H1 (cell line): Measurements from ENCODE around the gene DNAJB7. TPM values are rescaled to one million over a fixed set of nuclear protein-coding genes. Genes with fewer than 3 reads are reported as not detected.

ENCODE experiments used
- CTCF ChIA-PET: fragments of 300-600 bp; sonication (Branson Sonifier 250); formaldehyde crosslinking; loops from one replicate; lab custom pipeline; 2021; ENCODE audit not compliant: partially characterized antibody; lab: Charles Lee
- POLR2A ChIA-PET: fragments of 300-600 bp; sonication (Branson Sonifier 250); formaldehyde crosslinking; loops from one replicate; lab custom pipeline; 2021; ENCODE audit warnings: inconsistent platforms; ENCODE audit not compliant: partially characterized antibody; lab: Charles Lee
- DNase-seq, 2 experiments: peaks; one replicate each; pipeline versions ENCODE4 v3.0.0 to v3.0.0-alpha.2; 2010 to 2022; ENCODE audit warnings: low spot score in 2 of 2, low read depth in 1 of 2, mixed read lengths in 1 of 2
- FAIRE-seq: peaks from 2 replicates; lab custom pipeline; 2011; peaks lifted over from hg19 to GRCh38; lab: Jason Lieb, UNC
- H2AFZ ChIP-seq: 2 replicates; pipeline ENCODE4 v1.8.1; 2012; ENCODE audit warnings: low read length, inconsistent platforms
- H2AK5ac ChIP-seq: 2 replicates; pipeline ENCODE4 v1.6.1; 2013; ENCODE audit warnings: low read depth, low read length
- H2BK120ac ChIP-seq: replicated peaks from 2 replicates; pipeline ENCODE3; 2013; ENCODE audit warnings: low read depth, low read length, inconsistent platforms
- H2BK12ac ChIP-seq: 2 replicates; pipeline ENCODE4 v1.6.1; 2013; ENCODE audit warnings: low read depth, low read length
- H2BK15ac ChIP-seq: 2 replicates; pipeline ENCODE4 v1.6.1; 2013; ENCODE audit warnings: low read length
- H2BK20ac ChIP-seq: 2 replicates; pipeline ENCODE4 v1.6.1; 2013; ENCODE audit warnings: low read length
- H2BK5ac ChIP-seq: 2 replicates; pipeline ENCODE4 v1.6.1; 2013; ENCODE audit warnings: low read depth, low read length
- H3K14ac ChIP-seq: 2 replicates; pipeline ENCODE4 v1.6.1; 2013; ENCODE audit warnings: inconsistent platforms; ENCODE audit not compliant: insufficient read length
- H3K18ac ChIP-seq: 2 replicates; pipeline ENCODE4 v1.6.1; 2013; ENCODE audit warnings: low read length; ENCODE audit errors: extremely low read depth
- H3K23ac ChIP-seq: 2 replicates; pipeline ENCODE4 v1.6.1; 2013; ENCODE audit warnings: inconsistent platforms; ENCODE audit not compliant: insufficient read length
- H3K23me2 ChIP-seq: 2 replicates; pipeline ENCODE4 v1.6.1; 2013; ENCODE audit warnings: low read depth, low read length
- H3K27ac ChIP-seq: 2 replicates; pipeline ENCODE4 v1.6.1; 2011; ENCODE audit warnings: low read depth, low read length, inconsistent platforms
- H3K27me3 ChIP-seq, 4 experiments: replicated peaks in 1 of 4; 1 replicate in 1 of 4; 2 replicates in 3 of 4; pipeline versions ENCODE4 v1.6.1 to v1.8.1; 2011 to 2013; ENCODE audit warnings: low read length in 3 of 4, mild to moderate bottlenecking in 3 of 4, inconsistent platforms in 2 of 4, mixed read lengths in 2 of 4, moderate library complexity in 1 of 4; ENCODE audit not compliant: control insufficient read depth in 3 of 4, insufficient read depth in 3 of 4; ENCODE audit errors: extremely low read depth in 1 of 4
- H3K36me3 ChIP-seq, 4 experiments: 2 replicates each; pipeline versions ENCODE4 v1.6.1 to v1.8.1; 2011 to 2013; ENCODE audit warnings: mild to moderate bottlenecking in 4 of 4, low read length in 3 of 4, moderate library complexity in 2 of 4, control low read depth in 1 of 4, inconsistent platforms in 1 of 4; ENCODE audit not compliant: insufficient read depth in 4 of 4, control insufficient read depth in 2 of 4
- H3K4ac ChIP-seq: replicated peaks from 2 replicates; pipeline ENCODE3; 2013; ENCODE audit warnings: low read length, low read depth, mixed read lengths, inconsistent platforms; ENCODE audit not compliant: insufficient read length
- H3K4me1 ChIP-seq, 4 experiments: replicated peaks in 1 of 4; 1 replicate in 1 of 4; 2 replicates in 3 of 4; pipeline versions ENCODE4 v1.6.1 to v1.8.1; 2011 to 2013; ENCODE audit warnings: low read length in 3 of 4, inconsistent platforms in 2 of 4, mixed read lengths in 1 of 4; ENCODE audit not compliant: insufficient read depth in 4 of 4, control insufficient read depth in 3 of 4
- H3K4me2 ChIP-seq, 2 experiments: 2 replicates each; pipeline versions ENCODE4 v1.6.1 to v1.8.1; 2011 to 2013; ENCODE audit warnings: low read depth in 2 of 2, low read length in 2 of 2, control low read depth in 1 of 2, inconsistent platforms in 1 of 2, mild to moderate bottlenecking in 1 of 2; ENCODE audit not compliant: insufficient read depth in 1 of 2
- H3K4me3 ChIP-seq, 4 experiments: fragments of 200-600, 300-600 bp in 1 of 4; sonication (generic), shearing (Covaris generic), sonication (Bioruptor Twin) in 1 of 4; 2 replicates each; pipeline versions ENCODE4 v1.5.1 to v1.8.1; 2011 to 2016; ENCODE audit warnings: low read length in 4 of 4, low read depth in 3 of 4, control low read depth in 2 of 4, inconsistent platforms in 2 of 4, mild to moderate bottlenecking in 2 of 4, mixed read lengths in 1 of 4, moderate library complexity in 1 of 4; ENCODE audit not compliant: insufficient read depth in 2 of 4; ENCODE audit errors: extremely low read depth in 1 of 4
- H3K56ac ChIP-seq: replicated peaks from 2 replicates; pipeline ENCODE3; 2013; ENCODE audit warnings: low read depth, mild to moderate bottlenecking, mixed read lengths, low read length, inconsistent platforms; ENCODE audit not compliant: insufficient read length
- H3K79me1 ChIP-seq: 2 replicates; pipeline ENCODE4 v1.6.1; 2013; ENCODE audit warnings: low read depth, low read length, control low read depth
- H3K79me2 ChIP-seq, 2 experiments: 2 replicates each; pipeline versions ENCODE4 v1.6.1 to v1.8.1; 2012 to 2013; ENCODE audit warnings: low read length in 2 of 2, mild to moderate bottlenecking in 2 of 2, inconsistent platforms in 1 of 2; ENCODE audit not compliant: insufficient read depth in 2 of 2, control insufficient read depth in 1 of 2
- H3K9ac ChIP-seq, 4 experiments: replicated peaks in 1 of 4; 1 replicate in 1 of 4; 2 replicates in 3 of 4; pipeline versions ENCODE4 v1.6.1 to v1.8.1; 2011 to 2013; ENCODE audit warnings: low read depth in 3 of 4, low read length in 3 of 4, control low read depth in 2 of 4, mild to moderate bottlenecking in 2 of 4, moderate library complexity in 2 of 4, inconsistent platforms in 1 of 4; ENCODE audit errors: extremely low read depth in 1 of 4
- H3K9me3 ChIP-seq, 2 experiments: 2 replicates each; pipeline versions ENCODE4 v1.6.1 to v1.8.1; 2012 to 2013; ENCODE audit warnings: mild to moderate bottlenecking in 2 of 2, moderate library complexity in 2 of 2, control low read depth in 1 of 2, inconsistent platforms in 1 of 2, low read depth in 1 of 2, low read length in 1 of 2, mixed read lengths in 1 of 2; ENCODE audit not compliant: insufficient read depth in 2 of 2
- H4K20me1 ChIP-seq, 2 experiments: replicated peaks in 1 of 2; 2 replicates each; pipeline versions ENCODE3 to v1.8.1; 2011 to 2013; ENCODE audit warnings: inconsistent platforms in 2 of 2, low read length in 2 of 2, mild to moderate bottlenecking in 1 of 2; ENCODE audit not compliant: insufficient read depth in 2 of 2, control insufficient read depth in 1 of 2
- H4K5ac ChIP-seq: 2 replicates; pipeline ENCODE4 v1.6.1; 2013; ENCODE audit warnings: low read length, low read depth, mixed read lengths, inconsistent platforms; ENCODE audit not compliant: insufficient read length
- H4K8ac ChIP-seq: 2 replicates; pipeline ENCODE4 v1.8.0; 2013; ENCODE audit warnings: mild to moderate bottlenecking, moderate library complexity, low read length, inconsistent platforms; ENCODE audit not compliant: insufficient read depth; ENCODE audit errors: extremely low read depth
- H4K91ac ChIP-seq: replicated peaks from 2 replicates; pipeline ENCODE3; 2013; ENCODE audit warnings: low read length, mixed read lengths, inconsistent platforms; ENCODE audit not compliant: insufficient read length
- ASH2L ChIP-seq: fragments of 200-600, 300-600 bp; sonication (generic); IDR thresholded peaks from one replicate; pipeline ENCODE4 v1.7.1; 2017; ENCODE audit warnings: low read length
- BCL11A ChIP-seq, 2 experiments: IDR thresholded peaks; one replicate each; pipeline ENCODE4 v1.6.1; 2011; ENCODE audit warnings: low read depth in 2 of 2, low read length in 2 of 2, mild to moderate bottlenecking in 2 of 2
- CBX5 ChIP-seq: fragments of 300-800, 300-1000 bp; sonication (generic); IDR thresholded peaks from 2 replicates; pipeline ENCODE4 v1.7.1; 2016; ENCODE audit warnings: antibody characterized with exemption, low read length, low read depth
- CBX8 ChIP-seq: fragments of 300-800, 300-1000 bp; sonication (generic); IDR thresholded peaks from 2 replicates; pipeline ENCODE4 v1.7.1; 2016; ENCODE audit warnings: low read depth, low read length, borderline replicate concordance
- CTBP2 ChIP-seq: IDR thresholded peaks from 2 replicates; pipeline ENCODE4 v1.7.0; 2011; ENCODE audit warnings: borderline replicate concordance, mild to moderate bottlenecking, moderate library complexity, mixed read lengths, low read length; ENCODE audit not compliant: insufficient read depth, insufficient read length
- E2F6 ChIP-seq: IDR thresholded peaks from 2 replicates; pipeline ENCODE4 v1.6.1; 2012; ENCODE audit warnings: inconsistent platforms
- EP300 ChIP-seq, 2 experiments: IDR thresholded peaks; 1 replicate in 1 of 2; 2 replicates in 1 of 2; pipeline ENCODE4 v1.6.1; 2011 to 2012; ENCODE audit warnings: low read depth in 2 of 2, low read length in 2 of 2, mild to moderate bottlenecking in 2 of 2, borderline replicate concordance in 1 of 2, inconsistent platforms in 1 of 2, moderate library complexity in 1 of 2
- EZH2 ChIP-seq: fragments of 200-600 bp; sonication (generic); IDR thresholded peaks from 2 replicates; pipeline ENCODE4 v1.7.1; 2012; ENCODE audit warnings: low read depth, mild to moderate bottlenecking, moderate library complexity, low read length, inconsistent platforms; ENCODE audit not compliant: severe bottlenecking
- MAFK ChIP-seq: IDR thresholded peaks from 2 replicates; pipeline ENCODE4 v1.6.1; 2012; ENCODE audit warnings: low read depth, mild to moderate bottlenecking, improper control_type of control experiment, low read length
- POLR2AphosphoS5 ChIP-seq: IDR thresholded peaks from 2 replicates; pipeline ENCODE4 v1.6.1; 2011; ENCODE audit warnings: low read depth, low read length
- RXRA ChIP-seq: IDR thresholded peaks from 2 replicates; pipeline ENCODE4 v1.6.1; 2011; ENCODE audit warnings: low read depth, mild to moderate bottlenecking, low read length, moderate library complexity; ENCODE audit not compliant: insufficient read depth
- SIRT6 ChIP-seq: IDR thresholded peaks from one replicate; pipeline ENCODE4 v1.7.1; 2012; ENCODE audit warnings: low read length, inconsistent platforms
- SRF ChIP-seq: IDR thresholded peaks from 2 replicates; pipeline ENCODE4 v1.6.1; 2011; ENCODE audit warnings: mild to moderate bottlenecking, low read depth, low read length, moderate library complexity
- YY1 ChIP-seq: IDR thresholded peaks from 2 replicates; pipeline ENCODE4 v1.6.1; 2011; ENCODE audit warnings: low read depth, mild to moderate bottlenecking, low read length
- WGBS, 2 experiments: shearing (Covaris generic) in 1 of 2; methylation state at CpG; one replicate each; pipeline versions ENCODE4 v1.1.6 to v1.1.7; 2013 to 2015; ENCODE audit warnings: low lambda C conversion rate in 2 of 2, mixed read lengths in 2 of 2, inconsistent platforms in 1 of 2, low coverage in 1 of 2, missing lambda C conversion rate in 1 of 2; ENCODE audit not compliant: insufficient replicate concordance in 2 of 2, insufficient coverage in 1 of 2, insufficient read length in 1 of 2; ENCODE audit errors: extremely low coverage in 1 of 2, missing lambda C conversion rate in 1 of 2; 5-methylcytosine and 5-hydroxymethylcytosine counted together
- polyA plus RNA-seq, 7 experiments: library from polyadenylated mRNA; depleted of rRNA in 3 of 7; stranded (reverse) in 5 of 7; unstranded in 2 of 7; fragments of >200 nt in 5 of 7; fragments of 200-250 nt in 2 of 7; gene quantifications; 1 replicate in 5 of 7; 2 replicates in 1 of 7; 4 replicates in 1 of 7; pipeline versions ENCODE4 v1.2.1 to v1.2.3, GENCODE V29; 2011 to 2013; ENCODE audit warnings: missing spikeins in 2 of 7, mixed read lengths in 2 of 7
- total RNA-seq: library from RNA; stranded (reverse); fragmentation: NEBNext Ultra II Directional; extraction: Animal tissue kit (Norgen Biotek cat#: 25700); gene quantifications from 2 replicates; pipeline ENCODE4 v1.2.1, GENCODE V29; 2021

DNAJB7 gene
- total and polyA plus RNA-seq, 2 of the 8 experiments (the other 6 are each of a cell fraction or from before 2014, with no cell fraction given): not detected

DNA sequence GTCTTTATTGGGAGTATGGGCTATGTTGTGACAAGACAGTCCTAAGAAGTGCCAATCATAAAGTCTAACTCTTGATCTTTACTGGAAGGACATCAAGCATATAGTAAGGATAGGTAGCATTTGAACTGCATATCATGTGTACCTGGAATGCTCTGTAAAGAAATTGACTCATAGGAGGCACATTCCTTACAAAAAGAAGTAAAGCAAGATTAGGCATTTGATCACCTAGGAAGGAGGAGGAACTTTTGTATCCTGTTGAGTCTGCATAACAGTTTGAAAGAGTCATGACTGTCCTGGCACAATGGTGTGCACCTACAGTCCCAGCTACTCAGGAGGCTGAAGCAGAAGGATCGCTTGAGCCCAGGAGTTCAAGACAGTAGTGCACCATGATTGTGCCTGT is 42.2 kb upstream of the DNAJB7 start:
- Histone ChIP-seq H3K14ac (no peak overlapping the region), H3K23me2 (no peaks in the 10 kb centered on the region), H4K8ac (no peak overlapping the region), H3K4me3 (no peak overlapping the region), H2BK15ac (no peak overlapping the region), H2BK20ac (no peak overlapping the region), H3K18ac (no peak overlapping the region), H3K9me3 (no peaks in the 10 kb centered on the region), H3K4ac (no peak overlapping the region), H3K79me2 (no peaks in the 10 kb centered on the region), H3K79me1 (no peaks in the 10 kb centered on the region; the same call in 1 of the 2 replicates), H3K27me3 (no peaks in the 10 kb centered on the region), H3K36me3 (peaks cover 0 to 3% (median 0%) of the 10 kb centered on the region in 4 experiments; a peak in 1 of 8 replicates), H3K4me1 (peaks cover 0 to 2% (median 0%) of the 10 kb centered on the region in 4 experiments; a peak in 1 of 7 replicates), H3K4me2 (no peak overlapping the region), H3K23ac (no peak overlapping the region), H2BK12ac (no peak overlapping the region), H4K20me1 (no peaks in the 10 kb centered on the region), H4K91ac (no peak overlapping the region), H3K56ac (no peak overlapping the region), H2AK5ac (no peak overlapping the region), H3K9ac (no peak overlapping the region), H2AFZ (no peak overlapping the region), H3K27ac (no peak overlapping the region), H4K5ac (no peak overlapping the region), H2BK120ac (no peak overlapping the region), H2BK5ac (no peak overlapping the region)
- CTCF ChIA-PET: no interaction called here
- POLR2A ChIA-PET: interaction anchor here (0.8 to 1.0 kb wide), 2 partner anchors 29 to 47 kb away, joined by 3 read pairs; partner anchors contain the start of genes ST13 and XPNPEP3
- FAIRE-seq (no peak), DNase-seq (no peak)
- 86% methylated on average over 1 of the region's 1 CpG; no CpG with 5 or more reads in 1 of the 2 experiments for WGBS, 2 experiments
- TF ChIP-seq ASH2L: no peak
- no peak for TF ChIP-seq E2F6
- TF ChIP-seq CBX8: no peak
- no peak for TF ChIP-seq BCL11A (IDR thresholded peaks at IDR 0.05; ENCODE audit: low read depth in 2 of 2, low read length in 2 of 2)
- no peak for TF ChIP-seq CBX5
- no peak for TF ChIP-seq MAFK
- TF ChIP-seq SIRT6: no peak
- no peak for TF ChIP-seq YY1
- no peak for TF ChIP-seq CTBP2
- no peak for TF ChIP-seq EP300 (IDR thresholded peaks at IDR 0.05; ENCODE audit: borderline replicate concordance in 1 of 2, low read depth in 2 of 2, low read length in 2 of 2)
- no peak for TF ChIP-seq SRF
- TF ChIP-seq RXRA: no peak
- no peak for TF ChIP-seq POLR2AphosphoS5
- no peak for TF ChIP-seq EZH2
